NT2/D1 (cell line): ENCODE results near the gene VSTM2A.

Source experiments
- YY1 ChIP-seq: IDR thresholded peaks from 2 replicates; pipeline ENCODE4 v1.6.1; 2011; ENCODE audit not compliant: insufficient read length, insufficient read depth
- ZNF274 ChIP-seq: IDR thresholded peaks from 2 replicates; pipeline ENCODE4 v1.6.1; 2011; ENCODE audit warnings: mild to moderate bottlenecking, low read depth, low read length

- no peak for TF ChIP-seq ZNF274
- TF ChIP-seq YY1 = no peak
Observed at GRCh38 chr7:54546081-54546985, 4.2 kb downstream of the VSTM2A start.
